Upper lobe of left lung (tissue), 4 donors: Measurements from ENCODE around the gene POLA2.

Experiments used
- POLR2A ChIP-seq, 4 donors: fragments of 450-650 bp; IDR thresholded peaks; one replicate each; pipeline ENCODE4 v1.5.1; 2016 to 2017; ENCODE audit warnings: antibody characterized with exemption in 4 of 4, mild to moderate bottlenecking in 2 of 4
- TF ChIP-seq, protein P1 (sequence below), 6 experiments: fragments of 450-650 bp in 4 of 6; fragments of 200-600 bp in 2 of 6; sonication (generic) in 2 of 6; IDR thresholded peaks; one replicate each; pipeline ENCODE4 v1.5.1; 2016 to 2019; ENCODE audit warnings: antibody characterized with exemption in 6 of 6

GRCh38 chr11:65334696-65335295 is 73.0 kb downstream of the POLA2 start:
- TF ChIP-seq, protein P1, sequence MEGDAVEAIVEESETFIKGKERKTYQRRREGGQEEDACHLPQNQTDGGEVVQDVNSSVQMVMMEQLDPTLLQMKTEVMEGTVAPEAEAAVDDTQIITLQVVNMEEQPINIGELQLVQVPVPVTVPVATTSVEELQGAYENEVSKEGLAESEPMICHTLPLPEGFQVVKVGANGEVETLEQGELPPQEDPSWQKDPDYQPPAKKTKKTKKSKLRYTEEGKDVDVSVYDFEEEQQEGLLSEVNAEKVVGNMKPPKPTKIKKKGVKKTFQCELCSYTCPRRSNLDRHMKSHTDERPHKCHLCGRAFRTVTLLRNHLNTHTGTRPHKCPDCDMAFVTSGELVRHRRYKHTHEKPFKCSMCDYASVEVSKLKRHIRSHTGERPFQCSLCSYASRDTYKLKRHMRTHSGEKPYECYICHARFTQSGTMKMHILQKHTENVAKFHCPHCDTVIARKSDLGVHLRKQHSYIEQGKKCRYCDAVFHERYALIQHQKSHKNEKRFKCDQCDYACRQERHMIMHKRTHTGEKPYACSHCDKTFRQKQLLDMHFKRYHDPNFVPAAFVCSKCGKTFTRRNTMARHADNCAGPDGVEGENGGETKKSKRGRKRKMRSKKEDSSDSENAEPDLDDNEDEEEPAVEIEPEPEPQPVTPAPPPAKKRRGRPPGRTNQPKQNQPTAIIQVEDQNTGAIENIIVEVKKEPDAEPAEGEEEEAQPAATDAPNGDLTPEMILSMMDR (IDR thresholded peaks at IDR 0.05): no peak
- TF ChIP-seq POLR2A (IDR thresholded peaks at IDR 0.05): no peak
